ENCODE data around the gene ARHGEF17.

The ARHGEF17 gene

GRCh38 chr11:73311394-73311869, 3.4 kb downstream of the ARHGEF17 start:
- Mint-ChIP-seq H3K9me3 (no peaks in the 10 kb centered on the region), H3K36me3 (peaks cover 39% of the 10 kb centered on the region), H3K4me1 (peaks cover 69% of the 10 kb centered on the region), H3K27ac (no peak overlapping the region), H3K4me3 (peak overlapping the region; percentile 53), H3K27me3 (peaks cover 2% of the 10 kb centered on the region)
- no peak for ATAC-seq

DNA sequence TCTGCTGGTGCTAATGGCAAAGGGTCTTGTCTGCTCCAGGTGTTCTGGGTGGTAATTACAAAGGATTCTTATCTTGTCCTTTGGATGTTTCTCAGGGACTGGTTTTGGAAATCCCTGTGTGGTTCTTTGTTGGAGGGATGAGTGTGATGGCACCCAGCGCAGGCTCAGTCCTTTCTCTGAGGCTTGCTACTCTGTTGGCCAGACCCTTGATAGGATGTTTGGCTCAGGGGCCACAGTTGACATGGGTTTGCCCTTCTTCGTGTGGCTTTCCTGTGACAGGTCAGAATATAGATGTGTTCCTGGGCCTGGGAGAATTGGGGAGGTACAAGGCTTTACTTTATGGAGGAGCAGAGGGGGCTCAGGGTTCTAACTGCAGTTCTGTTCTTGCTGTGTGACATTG, 4.0 kb downstream of the ARHGEF17 start:
- H3K9me3 Mint-ChIP-seq = no peaks in the 10 kb centered on the region
- ATAC-seq = no peak
- peak overlapping the region; percentile 62 for H3K27ac Mint-ChIP-seq
- peak overlapping the region; percentile 65 for H3K4me3 Mint-ChIP-seq
- H3K4me1 Mint-ChIP-seq = peaks cover 66% of the 10 kb centered on the region
- peaks cover 42% of the 10 kb centered on the region for H3K36me3 Mint-ChIP-seq
- no peaks in the 10 kb centered on the region for H3K27me3 Mint-ChIP-seq

GRCh38 chr11:73312851-73313327, 4.8 kb downstream of the ARHGEF17 start:
- no peaks in the 10 kb centered on the region for H3K9me3 Mint-ChIP-seq
- no peak for ATAC-seq

GRCh38 chr11:73313652-73314051, 5.6 kb downstream of the ARHGEF17 start:
- peaks cover 47% of the 10 kb centered on the region for H3K36me3 Mint-ChIP-seq
- peak overlapping the region; percentile 65 for H3K4me3 Mint-ChIP-seq
- H3K9me3 Mint-ChIP-seq = no peaks in the 10 kb centered on the region
- no peaks in the 10 kb centered on the region for H3K27me3 Mint-ChIP-seq
- peaks cover 63% of the 10 kb centered on the region for H3K4me1 Mint-ChIP-seq
- no peak for ATAC-seq
- H3K27ac Mint-ChIP-seq = peak overlapping the region; percentile 62

More at GRCh38 chr11:73312851-73313327, 4.8 kb downstream of the ARHGEF17 start:
- peaks cover 63% of the 10 kb centered on the region for H3K4me1 Mint-ChIP-seq
- peak overlapping the region; percentile 65 for H3K4me3 Mint-ChIP-seq
- no peaks in the 10 kb centered on the region for H3K27me3 Mint-ChIP-seq
- H3K36me3 Mint-ChIP-seq = peaks cover 42% of the 10 kb centered on the region
- peak overlapping the region; percentile 62 for H3K27ac Mint-ChIP-seq

DNA sequence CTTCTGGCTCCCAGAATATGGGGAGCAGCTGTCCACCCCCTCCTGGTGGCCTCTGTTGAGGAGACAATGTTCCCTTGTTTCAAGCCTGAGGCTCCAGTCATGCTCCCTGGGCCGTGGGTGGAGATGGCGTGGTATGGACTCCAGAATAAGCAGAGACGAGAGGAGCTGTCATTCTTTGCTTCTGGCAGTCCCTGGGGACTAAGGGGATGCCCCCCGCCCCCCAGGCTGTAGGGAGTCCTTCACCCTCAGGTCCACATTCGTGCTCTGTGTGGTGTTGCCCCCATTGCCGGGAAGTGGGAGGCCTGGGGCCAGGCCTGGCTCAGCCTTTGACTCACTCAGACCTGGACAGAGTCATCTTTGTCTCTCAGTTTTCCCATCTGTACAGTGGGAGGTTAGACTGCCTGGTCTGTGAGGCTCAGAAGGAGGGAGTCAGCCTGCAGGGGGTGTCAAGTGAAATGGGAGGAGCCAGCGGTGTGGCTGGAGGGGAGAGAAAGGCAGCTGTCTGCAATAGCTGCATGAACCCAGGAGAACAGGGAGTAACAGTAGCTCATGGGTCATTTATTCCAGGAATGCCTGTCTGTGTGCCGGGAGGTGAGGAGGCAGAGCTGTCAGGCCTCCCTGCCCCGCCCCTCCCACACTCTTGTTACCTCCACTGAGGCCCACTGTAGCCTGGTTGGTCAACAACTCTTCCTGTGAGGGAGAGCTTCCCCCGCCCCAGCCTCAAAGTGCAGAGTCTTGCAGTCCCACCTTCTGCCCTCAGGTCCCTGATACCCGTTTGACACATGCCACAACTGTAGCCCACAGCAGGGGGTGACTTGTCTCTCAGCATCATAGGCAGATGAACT, 6.3 kb downstream of the ARHGEF17 start:
- H3K4me1 Mint-ChIP-seq = peaks cover 65% of the 10 kb centered on the region
- H3K9me3 Mint-ChIP-seq = no peaks in the 10 kb centered on the region
- H3K27me3 Mint-ChIP-seq = no peaks in the 10 kb centered on the region
- peak; percentile 60 for ATAC-seq
- H3K4me3 Mint-ChIP-seq = peak overlapping the region; percentile 65
- H3K36me3 Mint-ChIP-seq = peaks cover 54% of the 10 kb centered on the region
- H3K27ac Mint-ChIP-seq = peak overlapping the region; percentile 62

GRCh38 chr11:73315293-73316020, 7.4 kb downstream of the ARHGEF17 start:
- Mint-ChIP-seq H3K27ac (no peak overlapping the region), H3K9me3 (no peaks in the 10 kb centered on the region), H3K36me3 (peaks cover 61% of the 10 kb centered on the region), H3K27me3 (no peaks in the 10 kb centered on the region), H3K4me3 (no peak overlapping the region), H3K4me1 (peaks cover 62% of the 10 kb centered on the region)
- ATAC-seq = no peak

GRCh38 chr11:73316422-73316821, 8.3 kb downstream of the ARHGEF17 start:
- Mint-ChIP-seq H3K9me3 (no peaks in the 10 kb centered on the region), H3K4me1 (peaks cover 61% of the 10 kb centered on the region), H3K27ac (peak overlapping the region; percentile 5), H3K4me3 (no peak overlapping the region), H3K27me3 (no peaks in the 10 kb centered on the region), H3K36me3 (peaks cover 64% of the 10 kb centered on the region)
- no peak for ATAC-seq

DNA sequence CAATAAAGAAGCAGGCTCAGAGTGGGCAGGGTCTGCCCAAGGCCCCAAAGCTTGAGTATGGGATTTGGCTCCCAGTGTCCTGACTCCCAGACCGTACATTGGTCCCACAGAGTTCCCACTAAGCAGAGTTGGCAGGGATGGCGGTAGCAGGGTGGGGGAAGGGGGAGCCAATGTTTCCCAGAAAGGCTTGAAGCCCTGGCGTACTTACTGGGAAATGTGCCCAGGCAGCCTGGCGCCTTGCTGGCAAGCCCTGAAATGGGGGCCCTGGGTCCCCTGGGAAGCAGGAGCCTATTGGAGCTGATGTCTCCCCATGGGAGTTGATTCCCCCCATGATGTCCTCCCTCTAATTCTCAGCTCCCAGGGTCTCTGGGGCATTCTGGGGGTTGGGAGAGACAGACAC, 9.3 kb downstream of the ARHGEF17 start:
- Mint-ChIP-seq H3K36me3 (peaks cover 60% of the 10 kb centered on the region), H3K4me3 (no peak overlapping the region), H3K27ac (no peak overlapping the region), H3K9me3 (no peaks in the 10 kb centered on the region), H3K4me1 (peaks cover 61% of the 10 kb centered on the region), H3K27me3 (no peaks in the 10 kb centered on the region)
- ATAC-seq = no peak

GRCh38 chr11:73317803-73318202, 9.7 kb downstream of the ARHGEF17 start:
- peaks cover 60% of the 10 kb centered on the region for H3K36me3 Mint-ChIP-seq
- H3K27me3 Mint-ChIP-seq = no peaks in the 10 kb centered on the region
- H3K4me3 Mint-ChIP-seq = no peak overlapping the region
- no peak overlapping the region for H3K27ac Mint-ChIP-seq
- no peak for ATAC-seq
- H3K4me1 Mint-ChIP-seq = peaks cover 61% of the 10 kb centered on the region
- H3K9me3 Mint-ChIP-seq = no peaks in the 10 kb centered on the region

- Mint-ChIP-seq H3K27me3 (no peaks in the 10 kb centered on the region), H3K4me1 (peaks cover 58% of the 10 kb centered on the region), H3K36me3 (peaks cover 54% of the 10 kb centered on the region), H3K27ac (no peak overlapping the region), H3K4me3 (no peak overlapping the region), H3K9me3 (no peaks in the 10 kb centered on the region)
- no peak for ATAC-seq
Observed at GRCh38 chr11:73318501-73319011, 10.5 kb downstream of the ARHGEF17 start.

DNA sequence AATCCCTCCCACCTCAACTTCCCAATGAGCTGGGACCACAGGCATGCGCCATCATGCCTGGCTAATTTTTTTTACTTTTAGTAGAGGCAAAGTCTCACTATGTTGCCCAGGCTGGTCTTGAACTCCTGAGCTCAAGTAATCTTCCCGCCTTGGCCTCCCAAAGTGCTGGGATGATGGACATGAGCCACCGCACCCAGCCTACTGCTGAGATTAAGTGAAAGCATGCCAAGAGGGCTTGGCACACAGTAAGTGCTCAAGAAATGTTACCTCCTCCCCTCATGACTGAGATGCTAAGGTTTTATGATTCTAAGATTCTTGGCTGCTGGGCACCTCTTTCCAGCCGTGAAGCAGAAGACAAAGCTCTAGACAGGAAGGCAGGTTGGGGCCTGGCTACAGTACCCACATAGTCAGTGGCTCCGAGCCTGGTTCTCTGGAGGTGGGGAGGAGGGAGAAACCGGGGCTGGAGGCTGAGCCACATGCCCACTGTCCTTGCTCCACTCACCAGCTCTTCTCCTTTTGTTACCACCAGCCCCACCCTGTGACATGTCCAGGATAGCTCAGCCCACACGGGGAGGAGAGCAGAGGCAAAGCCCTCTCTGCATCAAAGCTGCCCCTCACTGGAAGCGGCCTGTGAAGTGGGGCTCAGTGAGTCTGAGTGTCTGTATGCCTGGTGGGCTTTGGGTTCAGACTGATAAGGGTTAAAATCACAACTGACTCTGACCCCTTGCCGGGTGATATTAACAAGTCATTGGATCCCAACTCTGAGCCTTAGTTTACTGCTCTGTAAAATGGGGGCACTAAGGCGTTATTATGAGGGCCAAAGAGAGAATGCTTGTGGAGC, 12.9 kb downstream of the ARHGEF17 start:
- Mint-ChIP-seq H3K36me3 (peaks cover 50% of the 10 kb centered on the region), H3K4me1 (peaks cover 68% of the 10 kb centered on the region), H3K27me3 (no peaks in the 10 kb centered on the region), H3K9me3 (no peaks in the 10 kb centered on the region), H3K4me3 (no peak overlapping the region), H3K27ac (peak overlapping the region; percentile 95)
- ATAC-seq = no peak

DNA sequence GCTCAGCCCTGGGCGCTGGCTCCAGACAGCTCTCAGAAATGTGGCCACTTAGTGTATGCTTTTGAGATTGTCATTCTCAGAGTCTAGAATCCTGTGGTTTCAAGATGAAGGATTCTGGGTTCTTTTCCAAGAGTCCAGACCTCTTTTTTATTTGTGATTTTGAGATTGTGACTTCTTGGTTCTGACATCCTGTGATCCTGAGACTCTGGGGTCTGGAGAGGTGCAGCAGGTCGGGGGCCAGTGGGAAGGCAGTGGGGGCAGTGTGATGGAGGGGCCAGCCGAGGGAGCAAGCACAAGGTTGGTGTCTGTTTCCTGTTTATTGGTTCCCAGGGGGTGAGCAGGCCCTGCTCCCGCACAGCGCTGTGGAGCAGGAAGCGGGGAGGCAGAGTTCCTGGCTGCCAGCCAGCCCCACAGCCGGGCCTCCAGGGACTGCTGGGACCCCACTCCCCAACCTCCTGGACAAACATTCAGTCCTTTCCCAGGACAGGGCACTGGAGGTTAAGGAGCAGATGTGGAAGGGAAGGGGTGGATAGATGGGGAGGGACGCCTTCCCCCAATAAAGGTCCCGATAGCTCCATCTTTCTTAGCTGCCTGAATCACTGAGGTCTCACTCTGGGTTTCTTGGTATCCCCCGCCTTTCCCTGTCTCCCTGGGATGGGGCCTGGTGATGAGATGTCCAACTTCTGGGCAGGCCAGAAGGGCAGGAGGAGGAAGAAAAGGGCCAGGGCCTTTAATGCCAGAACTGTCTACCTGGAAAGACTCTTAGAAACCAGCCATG, 13.7 kb downstream of the ARHGEF17 start:
- H3K9me3 Mint-ChIP-seq = no peaks in the 10 kb centered on the region
- H3K27me3 Mint-ChIP-seq = no peaks in the 10 kb centered on the region
- peaks cover 46% of the 10 kb centered on the region for H3K36me3 Mint-ChIP-seq
- peak overlapping the region; percentile 51 for H3K4me3 Mint-ChIP-seq
- peaks cover 66% of the 10 kb centered on the region for H3K4me1 Mint-ChIP-seq
- ATAC-seq = no peak
- H3K27ac Mint-ChIP-seq = peak overlapping the region; percentile 95

GRCh38 chr11:73322382-73323306, 14.6 kb downstream of the ARHGEF17 start:
- Mint-ChIP-seq H3K27me3 (no peaks in the 10 kb centered on the region), H3K4me1 (peaks cover 75% of the 10 kb centered on the region), H3K36me3 (peaks cover 47% of the 10 kb centered on the region), H3K9me3 (no peaks in the 10 kb centered on the region), H3K27ac (peak overlapping the region; percentile 95), H3K4me3 (peak overlapping the region; percentile 51)
- peak; percentile 88 for ATAC-seq
